Stomach (tissue), 9 donors: ENCODE results near the gene CARF. TPM values are rescaled to one million over a fixed set of nuclear protein-coding genes. Genes with fewer than 3 reads are reported as not detected.
A peak's percentile ranks its signal among the peaks of the same experiment; 100 is the strongest.
"Not testable (repeated sequence)": the region's sequence is repeated elsewhere in the genome, so short reads cannot be mapped to it uniquely, and the experiment has no call there.

ENCODE experiments used
- DNase-seq, 2 donors: peaks; one replicate each; pipeline versions ENCODE4 v3.0.0 to v3.0.0-alpha.2; 2013 to 2019
- H3K27ac ChIP-seq, 5 donors: fragments of 200-600 bp in 4 of 5; sonication (generic) in 4 of 5; one replicate each; pipeline ENCODE4 v1.5.1; 2013 to 2019; ENCODE audit warnings: mild to moderate bottlenecking in 1 of 5, moderate library complexity in 1 of 5
- H3K27me3 ChIP-seq, 3 donors: fragments of 200-600 bp; sonication (generic); one replicate each; pipeline ENCODE4 v1.5.1; 2017 to 2019; ENCODE audit warnings: mixed run types in 1 of 3
- H3K36me3 ChIP-seq, 4 donors: fragments of 200-600 bp; sonication (generic); 1 replicate in 3 of 4; 2 replicates in 1 of 4; pipeline ENCODE4 v1.5.1; 2016 to 2019
- H3K4me1 ChIP-seq, 4 donors: fragments of 200-600 bp; sonication (generic); one replicate each; pipeline ENCODE4 v1.5.1; 2016 to 2019
- H3K4me3 ChIP-seq, 4 donors: fragments of 200-600 bp; sonication (generic) in 3 of 4; one replicate each; pipeline ENCODE4 v1.5.1; 2016 to 2019; ENCODE audit warnings: mild to moderate bottlenecking in 1 of 4
- H3K9me3 ChIP-seq, 4 donors: fragments of 200-600 bp; sonication (generic); one replicate each; pipeline ENCODE4 v1.5.1; 2016 to 2019
- EP300 ChIP-seq: sonication (generic); formaldehyde crosslinking; IDR thresholded peaks from one replicate; pipeline ENCODE4 v1.6.1; 2017; ENCODE audit warnings: antibody characterized with exemption
- POLR2A ChIP-seq, 4 donors: fragments of 450-650 bp; IDR thresholded peaks; one replicate each; pipeline ENCODE4 v1.6.1; 2016; ENCODE audit warnings: antibody characterized with exemption in 4 of 4, control low read depth in 2 of 4, mild to moderate bottlenecking in 1 of 4, moderate library complexity in 1 of 4
- POLR2AphosphoS5 ChIP-seq, 3 donors: sonication (generic); formaldehyde crosslinking; IDR thresholded peaks; one replicate each; pipeline ENCODE4 v1.6.1; 2016; ENCODE audit warnings: antibody characterized with exemption in 3 of 3
- WGBS, 5 donors: extraction: QIAGEN DNeasy Blood & Tissue Kit in 3 of 5; methylation state at CpG; one replicate each; pipeline versions ENCODE4 v1.1.5 to v1.1.7; 2013 to 2018; 5-methylcytosine and 5-hydroxymethylcytosine counted together
- intact Hi-C: fragments of 100-400 bp; cut with DNase I; formaldehyde crosslinking; loops from one replicate; pipeline ENCODE4 v1.15.1; 2023; ENCODE audit warnings: low total_unique reads
- polyA plus RNA-seq, 3 donors: library from polyadenylated mRNA; stranded (reverse); fragments of 200-250 nt; gene quantifications; one replicate each; pipeline ENCODE4 v1.2.3, GENCODE V29; 2013
- total RNA-seq, 5 donors: library from RNA; depleted of rRNA; stranded (reverse); fragments of >200 nt; gene quantifications; one replicate each; pipeline versions ENCODE4 v1.1.0 to v1.2.3, GENCODE V29; 2014 to 2016
- TF ChIP-seq, protein P1 (sequence below), 7 experiments: fragments of 450-650 bp in 4 of 7; fragments of 200-600 bp in 3 of 7; sonication (generic) in 3 of 7; IDR thresholded peaks; one replicate each; pipeline ENCODE4 v1.5.1; 2016 to 2019; ENCODE audit warnings: antibody characterized with exemption in 7 of 7, control low read depth in 2 of 7, mild to moderate bottlenecking in 1 of 7
- donor health status: healthy with polysubstance abuse.
- donor health status: Bipolar disorder and iron deficiency.
- donor health status: healthy.

CARF gene
- total and polyA plus RNA-seq, 8 donors: 1.8 to 30.9 (median 20.1) TPM

DNA sequence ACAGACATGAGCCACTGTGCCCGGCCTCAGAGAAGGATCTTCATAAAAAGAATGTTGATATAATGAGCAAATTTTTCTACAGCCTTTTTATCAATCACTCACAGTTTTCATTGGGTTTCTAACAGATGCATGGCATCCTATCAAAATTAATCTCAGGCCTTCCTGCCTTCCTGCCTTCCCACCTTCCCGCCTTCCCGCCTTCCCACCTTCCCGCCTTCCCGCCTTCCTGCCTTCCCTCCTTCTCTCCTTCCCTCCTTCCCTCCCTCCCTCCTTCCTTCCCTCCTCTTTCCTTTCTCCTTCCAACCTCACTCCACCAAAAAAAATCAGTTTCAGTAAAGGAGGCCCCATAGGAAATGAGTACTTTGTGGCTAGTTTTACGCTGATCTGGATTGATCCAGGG lies 48.4 kb downstream of the CARF start:
- Histone ChIP-seq H3K9me3 (no peaks in the 10 kb centered on the region), H3K4me3 (no peak overlapping the region), H3K27ac (no peak overlapping the region), H3K4me1 (no peaks in the 10 kb centered on the region), H3K36me3 (peaks cover 0 to 57% (median 45%) of the 10 kb centered on the region in 4 donors), H3K27me3 (no peaks in the 10 kb centered on the region)
- intact Hi-C loops: no loop called here
- no peak for DNase-seq
- TF ChIP-seq EP300: no peak
- no peak for TF ChIP-seq POLR2AphosphoS5 (IDR thresholded peaks at IDR 0.05)
- TF ChIP-seq POLR2A (IDR thresholded peaks at IDR 0.05): no peak
- TF ChIP-seq, protein P1, sequence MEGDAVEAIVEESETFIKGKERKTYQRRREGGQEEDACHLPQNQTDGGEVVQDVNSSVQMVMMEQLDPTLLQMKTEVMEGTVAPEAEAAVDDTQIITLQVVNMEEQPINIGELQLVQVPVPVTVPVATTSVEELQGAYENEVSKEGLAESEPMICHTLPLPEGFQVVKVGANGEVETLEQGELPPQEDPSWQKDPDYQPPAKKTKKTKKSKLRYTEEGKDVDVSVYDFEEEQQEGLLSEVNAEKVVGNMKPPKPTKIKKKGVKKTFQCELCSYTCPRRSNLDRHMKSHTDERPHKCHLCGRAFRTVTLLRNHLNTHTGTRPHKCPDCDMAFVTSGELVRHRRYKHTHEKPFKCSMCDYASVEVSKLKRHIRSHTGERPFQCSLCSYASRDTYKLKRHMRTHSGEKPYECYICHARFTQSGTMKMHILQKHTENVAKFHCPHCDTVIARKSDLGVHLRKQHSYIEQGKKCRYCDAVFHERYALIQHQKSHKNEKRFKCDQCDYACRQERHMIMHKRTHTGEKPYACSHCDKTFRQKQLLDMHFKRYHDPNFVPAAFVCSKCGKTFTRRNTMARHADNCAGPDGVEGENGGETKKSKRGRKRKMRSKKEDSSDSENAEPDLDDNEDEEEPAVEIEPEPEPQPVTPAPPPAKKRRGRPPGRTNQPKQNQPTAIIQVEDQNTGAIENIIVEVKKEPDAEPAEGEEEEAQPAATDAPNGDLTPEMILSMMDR (IDR thresholded peaks at IDR 0.05): no peak
- WGBS, 5 donors: 93 to 99% (median 94%) methylated on average over 6 of the region's 6 CpGs

DNA sequence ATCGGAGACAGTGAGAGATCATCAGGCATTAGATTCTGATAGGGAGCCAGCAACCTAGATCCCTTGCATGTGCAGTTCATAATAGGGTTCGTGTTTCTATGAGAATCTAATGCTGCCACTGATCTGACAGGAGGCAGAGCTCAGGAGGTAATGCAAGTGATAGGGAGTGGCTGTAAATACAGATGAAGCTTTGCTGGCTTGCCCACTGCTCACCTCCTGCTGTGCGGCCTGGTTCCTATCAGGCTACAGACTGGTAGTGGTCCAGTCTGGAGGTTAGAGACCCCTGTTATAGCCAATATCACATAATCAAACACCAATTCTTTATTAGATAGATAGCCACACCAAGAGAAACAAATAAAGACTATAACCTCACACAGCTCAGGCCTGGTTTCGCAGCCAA lies 51.6 kb downstream of the CARF start:
- intact Hi-C loops: no loop called here
- H3K27ac ChIP-seq: no peak overlapping the region
- H3K36me3 ChIP-seq: peaks cover 0 to 30% (median 27%) of the 10 kb centered on the region in 4 donors
- H3K9me3 ChIP-seq: no peaks in the 10 kb centered on the region
- H3K27me3 ChIP-seq: no peaks in the 10 kb centered on the region
- TF ChIP-seq, protein P1 (IDR thresholded peaks at IDR 0.05): no peak
- no peak for TF ChIP-seq EP300
- TF ChIP-seq POLR2A (IDR thresholded peaks at IDR 0.05): no peak
- TF ChIP-seq POLR2AphosphoS5 (IDR thresholded peaks at IDR 0.05): no peak
- no peak for DNase-seq
- 89 to 99% (median 95%) methylated on average over 4 of the region's 4 CpGs for WGBS, 5 donors
- no peak overlapping the region for H3K4me3 ChIP-seq
- no peaks in the 10 kb centered on the region for H3K4me1 ChIP-seq

DNA sequence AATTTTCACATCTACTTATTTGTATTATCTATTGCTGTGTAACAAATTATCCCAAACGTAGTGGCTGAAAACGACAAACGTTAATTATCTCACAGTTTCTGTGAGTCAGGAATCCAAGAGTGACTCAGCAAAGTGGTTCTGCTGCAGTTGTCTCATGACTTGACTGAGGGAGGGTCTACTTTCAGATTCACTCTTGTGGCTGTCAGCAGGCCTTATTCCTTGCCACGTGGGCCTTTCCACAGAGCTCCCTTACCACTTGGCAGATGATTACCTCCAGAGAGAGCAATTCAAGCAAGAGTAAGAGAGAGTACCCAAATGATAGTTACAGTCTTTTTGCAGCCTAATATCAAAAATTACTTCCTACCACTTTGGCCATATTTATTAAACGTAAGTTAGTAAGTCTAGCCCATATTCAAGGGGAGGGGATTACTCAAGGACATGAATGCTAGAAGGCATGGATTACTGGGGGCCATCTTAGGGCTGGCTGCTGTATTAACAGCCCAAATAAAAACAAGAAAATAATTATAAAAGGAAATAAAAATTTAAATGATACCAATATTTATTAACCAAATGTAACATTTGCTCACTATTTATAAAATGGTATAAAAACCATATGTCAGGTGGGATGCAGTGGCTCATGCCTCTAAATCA lies 53.9 kb downstream of the CARF start:
- no peak overlapping the region for H3K4me3 ChIP-seq
- no peaks in the 10 kb centered on the region for H3K4me1 ChIP-seq
- 58 to 72% (median 71%) methylated on average over 5 of the region's 5 CpGs for WGBS, 5 donors
- intact Hi-C loops: no loop called here
- DNase-seq: peak in 1 of 2 donors; percentile 16
- H3K9me3 ChIP-seq: no peaks in the 10 kb centered on the region
- peaks cover 0 to 19% (median 14%) of the 10 kb centered on the region in 4 donors for H3K36me3 ChIP-seq
- TF ChIP-seq POLR2A (IDR thresholded peaks at IDR 0.05): no peak
- TF ChIP-seq, protein P1 (IDR thresholded peaks at IDR 0.05): no peak
- TF ChIP-seq EP300: no peak
- no peak for TF ChIP-seq POLR2AphosphoS5 (IDR thresholded peaks at IDR 0.05)
- H3K27me3 ChIP-seq: no peaks in the 10 kb centered on the region
- no peak overlapping the region for H3K27ac ChIP-seq

DNA sequence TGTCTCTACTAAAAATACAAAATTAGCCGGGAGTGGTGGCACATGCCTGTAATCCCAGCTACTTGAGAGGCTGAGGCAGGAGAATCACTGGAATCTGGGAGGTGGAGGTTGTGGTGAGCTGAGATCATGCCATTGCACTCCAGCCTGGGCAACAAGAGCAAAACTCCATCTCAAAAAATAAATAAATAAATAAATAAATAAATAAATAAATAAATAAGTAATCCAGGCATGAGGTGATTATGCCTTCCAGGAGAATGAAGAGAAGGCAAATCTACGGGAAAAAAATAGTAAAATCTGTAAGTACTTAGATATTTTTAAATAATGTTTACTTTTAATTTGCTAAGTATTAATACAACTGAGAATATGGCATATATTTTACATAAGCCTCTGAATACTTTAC lies 57.3 kb downstream of the CARF start:
- 43 to 55% (median 50%) methylated on average over 2 of the region's 2 CpGs for WGBS, 5 donors
- peaks cover 0 to 39% (median 21%) of the 10 kb centered on the region in 4 donors for H3K36me3 ChIP-seq
- H3K27ac ChIP-seq, DNase-seq, H3K4me1 ChIP-seq, H3K9me3 ChIP-seq, intact Hi-C loops, H3K4me3 ChIP-seq, H3K27me3 ChIP-seq: not testable (repeated sequence)

DNA sequence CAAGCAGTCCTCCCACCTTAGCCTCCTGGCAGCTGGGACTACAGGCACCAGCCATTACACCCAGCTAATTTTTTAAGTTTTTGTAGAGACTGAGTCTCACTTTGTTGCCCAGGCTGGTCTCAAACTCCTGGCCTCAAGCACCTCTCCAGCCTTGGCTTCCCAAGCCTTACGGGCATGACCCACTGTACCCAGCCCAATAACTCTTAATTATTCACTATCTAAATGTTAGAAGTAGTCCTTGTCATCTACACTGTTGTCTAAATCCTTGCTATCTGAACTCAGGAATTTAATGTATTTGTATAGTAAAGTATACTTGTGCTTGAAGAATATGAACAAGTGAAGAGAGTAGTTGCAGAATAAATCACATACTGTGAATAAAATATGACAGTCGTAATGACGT lies 64.7 kb downstream of the CARF start:
- intact Hi-C loops: no loop called here
- no peak overlapping the region for H3K4me3 ChIP-seq
- WGBS, 5 donors: 86 to 91% (median 90%) methylated on average over 3 of the region's 3 CpGs
- H3K4me1 ChIP-seq: no peaks in the 10 kb centered on the region
- H3K9me3 ChIP-seq: no peaks in the 10 kb centered on the region
- DNase-seq: no peak
- no peak for TF ChIP-seq POLR2AphosphoS5 (IDR thresholded peaks at IDR 0.05)
- TF ChIP-seq EP300: no peak
- TF ChIP-seq, protein P1 (IDR thresholded peaks at IDR 0.05): no peak
- no peak for TF ChIP-seq POLR2A (IDR thresholded peaks at IDR 0.05)
- no peak overlapping the region for H3K27ac ChIP-seq
- peaks cover 3 to 81% (median 47%) of the 10 kb centered on the region in 4 donors for H3K36me3 ChIP-seq
- no peaks in the 10 kb centered on the region for H3K27me3 ChIP-seq
